ENCODE measurements around the gene ARG1.
"Not testable (repeated sequence)": the region's sequence is repeated elsewhere in the genome, so short reads cannot be mapped to it uniquely, and the experiment has no call there.

The ARG1 gene

GRCh38 chr6:131572686-131573415, at the start of gene ARG1:
ARG1 (plus strand) TSS chr6:131573226; CDS start chr6:131573283, 57 bp downstream.
- no peak for DNase-seq (ENCODE audit: low read depth in 3 of 3, low spot score in 1 of 3)

- DNase-seq (ENCODE audit: low read depth in 3 of 3, low spot score in 1 of 3): no peak
These were observed 48.9 kb upstream of the ARG1 start for GRCh38 chr6:131523988-131524673.

GRCh38 chr6:131524695-131525336, 48.2 kb upstream of the ARG1 start:
- DNase-seq (ENCODE audit: low read depth in 3 of 3, low spot score in 1 of 3): no peak

GRCh38 chr6:131530936-131531335, 42.1 kb upstream of the ARG1 start:
- DNase-seq (ENCODE audit: low read depth in 3 of 3, low spot score in 1 of 3): not testable (repeated sequence)

- DNase-seq (ENCODE audit: low read depth in 3 of 3, low spot score in 1 of 3): not testable (repeated sequence)
These were observed 41.3 kb upstream of the ARG1 start for GRCh38 chr6:131531681-131532080.

- peak in 1 of 3 donors; percentile 21 for DNase-seq (ENCODE audit: low read depth in 3 of 3, low spot score in 1 of 3)
These were observed 40.4 kb upstream of the ARG1 start for GRCh38 chr6:131532580-131533039.

- not testable (repeated sequence) for DNase-seq (ENCODE audit: low read depth in 3 of 3, low spot score in 1 of 3)
These were observed 34.4 kb upstream of the ARG1 start for GRCh38 chr6:131538615-131539014.

- DNase-seq (ENCODE audit: low read depth in 3 of 3, low spot score in 1 of 3): no peak
These were observed 27.7 kb upstream of the ARG1 start for GRCh38 chr6:131545317-131545716.

GRCh38 chr6:131547488-131547887, 25.5 kb upstream of the ARG1 start:
- DNase-seq (ENCODE audit: low read depth in 3 of 3, low spot score in 1 of 3): no peak

- no peak for DNase-seq (ENCODE audit: low read depth in 3 of 3, low spot score in 1 of 3)
These were observed 24.6 kb upstream of the ARG1 start for GRCh38 chr6:131548441-131548840.

GRCh38 chr6:131549811-131550210, 23.2 kb upstream of the ARG1 start:
- DNase-seq (ENCODE audit: low read depth in 3 of 3, low spot score in 1 of 3): no peak

- DNase-seq (ENCODE audit: low read depth in 3 of 3, low spot score in 1 of 3): no peak
These were observed 21.1 kb upstream of the ARG1 start for GRCh38 chr6:131551902-131552301.

- no peak for DNase-seq (ENCODE audit: low read depth in 3 of 3, low spot score in 1 of 3)
These were observed 20.5 kb upstream of the ARG1 start for GRCh38 chr6:131552572-131552971.

GRCh38 chr6:131555992-131556391, 17.0 kb upstream of the ARG1 start:
- no peak for DNase-seq (ENCODE audit: low read depth in 3 of 3, low spot score in 1 of 3)

GRCh38 chr6:131558922-131559321, 14.1 kb upstream of the ARG1 start:
- no peak for DNase-seq (ENCODE audit: low read depth in 3 of 3, low spot score in 1 of 3)

- no peak for DNase-seq (ENCODE audit: low read depth in 3 of 3, low spot score in 1 of 3)
These were observed 10.9 kb upstream of the ARG1 start for GRCh38 chr6:131561925-131562707.

- no peak for DNase-seq (ENCODE audit: low read depth in 3 of 3, low spot score in 1 of 3)
These were observed 8.0 kb upstream of the ARG1 start for GRCh38 chr6:131565056-131565455.

- no peak for DNase-seq (ENCODE audit: low read depth in 3 of 3, low spot score in 1 of 3)
These were observed 4.3 kb upstream of the ARG1 start for GRCh38 chr6:131568726-131569125.

GRCh38 chr6:131574133-131574532, 1.1 kb downstream of the ARG1 start:
- no peak for DNase-seq (ENCODE audit: low read depth in 3 of 3, low spot score in 1 of 3)

GRCh38 chr6:131574686-131575085, 1.7 kb downstream of the ARG1 start:
- no peak for DNase-seq (ENCODE audit: low read depth in 3 of 3, low spot score in 1 of 3)

GRCh38 chr6:131575834-131576478, 2.9 kb downstream of the ARG1 start:
- DNase-seq (ENCODE audit: low read depth in 3 of 3, low spot score in 1 of 3): no peak
